SU-DHL-6 (cell line): ENCODE data around the gene SH2D5.

Source experiments
- H2AFZ ChIP-seq: fragments of 200-600 bp; sonication (generic); 2 replicates; pipeline ENCODE4 v1.6.1; 2014; ENCODE audit warnings: low read depth, mild to moderate bottlenecking, moderate library complexity, mixed read lengths, antibody characterized with exemption, low read length; ENCODE audit not compliant: severe bottlenecking
- H3F3A ChIP-seq: fragments of 200-600 bp; shearing (Covaris generic); 2 replicates; pipeline ENCODE4 v1.6.0; 2016; ENCODE audit warnings: antibody characterized with exemption, mild to moderate bottlenecking; ENCODE audit not compliant: insufficient read depth
- H3K27ac ChIP-seq: fragments of 200-600 bp; sonication (generic); 2 replicates; pipeline ENCODE4 v1.5.1; 2016; ENCODE audit warnings: low read depth, mild to moderate bottlenecking, low read length, moderate library complexity, mixed read lengths
- H3K27me3 ChIP-seq: fragments of 200-600 bp; sonication (generic), shearing (Covaris generic); 2 replicates; pipeline ENCODE4 v1.6.0; 2014; ENCODE audit warnings: mild to moderate bottlenecking, low read length
- H3K36me3 ChIP-seq: fragments of 200-600 bp; sonication (generic); 2 replicates; pipeline ENCODE4 v1.6.1; 2014; ENCODE audit warnings: mild to moderate bottlenecking, low read length, mixed read lengths
- H3K4me2 ChIP-seq: fragments of 300-600, 200-600 bp; shearing (Covaris generic), sonication (generic); 2 replicates; pipeline ENCODE4 v1.6.0; 2014; ENCODE audit warnings: low read length, low read depth, mild to moderate bottlenecking; ENCODE audit not compliant: poor library complexity, severe bottlenecking
- H3K4me3 ChIP-seq: fragments of 200-600 bp; sonication (generic); 2 replicates; pipeline ENCODE4 v1.5.1; 2014; ENCODE audit warnings: antibody characterized with exemption, low read length, mild to moderate bottlenecking, mixed read lengths; ENCODE audit not compliant: insufficient read depth, poor library complexity, severe bottlenecking
- H3K79me2 ChIP-seq: fragments of 200-600 bp; sonication (generic); 2 replicates; pipeline ENCODE4 v1.6.1; 2014; ENCODE audit warnings: mild to moderate bottlenecking, low read length, moderate library complexity; ENCODE audit not compliant: insufficient read depth
- H3K9ac ChIP-seq: fragments of 200-600 bp; sonication (generic); 2 replicates; pipeline ENCODE4 v1.7.0; 2014; ENCODE audit warnings: mild to moderate bottlenecking, low read length
- H3K9me2 ChIP-seq: fragments of 200-600 bp; sonication (generic); replicated peaks from 2 replicates; pipeline ENCODE4 v1.6.1; 2014; ENCODE audit warnings: low read length; ENCODE audit not compliant: insufficient read depth
- H3K9me3 ChIP-seq: fragments of 200-600 bp; sonication (generic); 2 replicates; pipeline ENCODE4 v1.6.1; 2014; ENCODE audit warnings: low read length, mixed read lengths; ENCODE audit not compliant: insufficient read depth
- H4K20me1 ChIP-seq: fragments of 200-600 bp; sonication (generic); 2 replicates; pipeline ENCODE4 v1.6.1; 2014; ENCODE audit warnings: low read depth, mild to moderate bottlenecking, antibody characterized with exemption, low read length, moderate library complexity, mixed read lengths
- CTCF ChIP-seq: fragments of 200-600 bp; sonication (generic); IDR thresholded peaks from one replicate; pipeline ENCODE4 v1.5.1; 2017; ENCODE audit warnings: antibody characterized with exemption, mild to moderate bottlenecking, low read length, moderate library complexity; ENCODE audit not compliant: insufficient read depth, poor library complexity, severe bottlenecking
- EZH2phosphoT487 ChIP-seq: fragments of 200-600 bp; sonication (generic), shearing (Covaris generic); conservative IDR thresholded peaks from 2 replicates; pipeline ENCODE4 v1.6.1; 2018; ENCODE audit warnings: mild to moderate bottlenecking, antibody characterized with exemption, low read length, moderate library complexity, mixed read lengths

SH2D5 gene

GRCh38 chr1:20693623-20694022, 38.9 kb downstream of the SH2D5 start:
- Histone ChIP-seq H3K4me3 (no peak overlapping the region), H3K4me2 (no peak overlapping the region), H3K27me3 (no peaks in the 10 kb centered on the region), H4K20me1 (no peaks in the 10 kb centered on the region), H3K9me2 (no peaks in the 10 kb centered on the region), H3F3A (no peaks in the 10 kb centered on the region), H2AFZ (no peak overlapping the region), H3K9ac (no peak overlapping the region), H3K9me3 (no peaks in the 10 kb centered on the region), H3K79me2 (no peaks in the 10 kb centered on the region), H3K36me3 (no peaks in the 10 kb centered on the region), H3K27ac (no peak overlapping the region)
- TF ChIP-seq CTCF (no peak), EZH2phosphoT487 (no peak)

- Histone ChIP-seq H3K36me3 (no peaks in the 10 kb centered on the region), H2AFZ (no peak overlapping the region)
Observed at GRCh38 chr1:20691872-20692271, 40.6 kb downstream of the SH2D5 start.

GRCh38 chr1:20689645-20690056, 42.9 kb downstream of the SH2D5 start:
- no peaks in the 10 kb centered on the region for H3F3A ChIP-seq
- H3K4me2 ChIP-seq, result no peak overlapping the region
- H3K27ac ChIP-seq, result no peak overlapping the region
- H3K27me3 ChIP-seq, result no peaks in the 10 kb centered on the region
- no peaks in the 10 kb centered on the region for H3K36me3 ChIP-seq
- no peaks in the 10 kb centered on the region for H4K20me1 ChIP-seq
- TF ChIP-seq EZH2phosphoT487, result no peak
- no peak for TF ChIP-seq CTCF
- H2AFZ ChIP-seq, result no peak overlapping the region
- H3K9ac ChIP-seq, result no peak overlapping the region
- H3K4me3 ChIP-seq, result no peak overlapping the region
- H3K9me3 ChIP-seq, result no peaks in the 10 kb centered on the region
- H3K79me2 ChIP-seq, result no peaks in the 10 kb centered on the region
- no peaks in the 10 kb centered on the region for H3K9me2 ChIP-seq

More at GRCh38 chr1:20691872-20692271, 40.6 kb downstream of the SH2D5 start:
- TF ChIP-seq CTCF, result no peak
- no peak for TF ChIP-seq EZH2phosphoT487
- H3K9me2 ChIP-seq, result no peaks in the 10 kb centered on the region
- H3K4me3 ChIP-seq, result no peak overlapping the region
- no peak overlapping the region for H3K4me2 ChIP-seq
- no peaks in the 10 kb centered on the region for H3K79me2 ChIP-seq
- no peaks in the 10 kb centered on the region for H3F3A ChIP-seq
- no peak overlapping the region for H3K9ac ChIP-seq
- no peaks in the 10 kb centered on the region for H3K27me3 ChIP-seq
- H4K20me1 ChIP-seq, result no peaks in the 10 kb centered on the region
- H3K27ac ChIP-seq, result no peak overlapping the region
- H3K9me3 ChIP-seq, result no peaks in the 10 kb centered on the region
